Peyer's patch (tissue), 4 donors: ENCODE data around the gene LAMC1.

Experiments
- POLR2A ChIP-seq, 2 donors: fragments of 450-650 bp; IDR thresholded peaks; one replicate each; pipeline ENCODE4 v1.5.1; 2017; ENCODE audit warnings: antibody characterized with exemption in 2 of 2, mild to moderate bottlenecking in 2 of 2, moderate library complexity in 2 of 2
- TF ChIP-seq, protein P1 (sequence below), 6 experiments: fragments of 450-650 bp in 4 of 6; fragments of 200-600 bp in 2 of 6; sonication (generic) in 1 of 6; IDR thresholded peaks; one replicate each; pipeline ENCODE4 v1.5.1; 2017 to 2019; ENCODE audit warnings: antibody characterized with exemption in 6 of 6, mild to moderate bottlenecking in 3 of 6, moderate library complexity in 1 of 6

- TF ChIP-seq, protein P1, sequence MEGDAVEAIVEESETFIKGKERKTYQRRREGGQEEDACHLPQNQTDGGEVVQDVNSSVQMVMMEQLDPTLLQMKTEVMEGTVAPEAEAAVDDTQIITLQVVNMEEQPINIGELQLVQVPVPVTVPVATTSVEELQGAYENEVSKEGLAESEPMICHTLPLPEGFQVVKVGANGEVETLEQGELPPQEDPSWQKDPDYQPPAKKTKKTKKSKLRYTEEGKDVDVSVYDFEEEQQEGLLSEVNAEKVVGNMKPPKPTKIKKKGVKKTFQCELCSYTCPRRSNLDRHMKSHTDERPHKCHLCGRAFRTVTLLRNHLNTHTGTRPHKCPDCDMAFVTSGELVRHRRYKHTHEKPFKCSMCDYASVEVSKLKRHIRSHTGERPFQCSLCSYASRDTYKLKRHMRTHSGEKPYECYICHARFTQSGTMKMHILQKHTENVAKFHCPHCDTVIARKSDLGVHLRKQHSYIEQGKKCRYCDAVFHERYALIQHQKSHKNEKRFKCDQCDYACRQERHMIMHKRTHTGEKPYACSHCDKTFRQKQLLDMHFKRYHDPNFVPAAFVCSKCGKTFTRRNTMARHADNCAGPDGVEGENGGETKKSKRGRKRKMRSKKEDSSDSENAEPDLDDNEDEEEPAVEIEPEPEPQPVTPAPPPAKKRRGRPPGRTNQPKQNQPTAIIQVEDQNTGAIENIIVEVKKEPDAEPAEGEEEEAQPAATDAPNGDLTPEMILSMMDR (IDR thresholded peaks at IDR 0.05): no peak
- TF ChIP-seq POLR2A (IDR thresholded peaks at IDR 0.05): no peak
Observed at GRCh38 chr1:183124259-183124658, 101.0 kb downstream of the LAMC1 start.
